ENCODE measurements around the gene TPH2. TPM values are rescaled to one million over a fixed set of nuclear protein-coding genes. Genes with fewer than 3 reads are reported as not detected.

TPH2 gene
- total RNA-seq: not detected in 2 replicates

DNA sequence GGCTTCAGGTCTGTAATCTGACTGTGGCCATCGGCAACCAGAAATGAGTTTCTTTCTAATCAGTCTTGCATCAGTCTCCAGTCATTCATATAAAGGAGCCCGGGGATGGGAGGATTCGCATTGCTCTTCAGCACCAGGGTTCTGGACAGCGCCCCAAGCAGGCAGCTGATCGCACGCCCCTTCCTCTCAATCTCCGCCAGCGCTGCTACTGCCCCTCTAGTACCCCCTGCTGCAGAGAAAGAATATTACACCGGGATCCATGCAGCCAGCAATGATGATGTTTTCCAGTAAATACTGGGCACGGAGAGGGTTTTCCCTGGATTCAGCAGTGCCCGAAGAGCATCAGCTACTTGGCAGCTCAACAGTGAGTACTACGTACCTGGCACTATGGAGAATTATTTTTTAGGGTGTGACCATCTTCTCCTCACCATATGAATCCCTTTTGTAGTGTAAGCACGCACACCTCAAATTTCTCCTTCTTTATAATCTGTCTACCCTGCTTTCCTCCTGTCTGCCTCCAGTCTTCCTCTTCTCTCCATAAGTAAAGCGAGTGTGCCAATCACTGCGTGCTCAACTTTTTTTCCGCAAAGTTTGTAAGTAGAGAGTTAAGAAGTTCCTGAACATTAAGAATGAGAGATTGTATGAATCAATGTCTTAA lies at the start of gene TPH2:
Gene TPH2, plus strand, starts transcription at position 118 of the 658 bp plus-strand sequence. Its CDS starts 142 bp downstream, at position 260.
- Mint-ChIP-seq H3K36me3 (ENCODE audit: low read depth) (no peaks in the 10 kb centered on the region), H3K4me1 (ENCODE audit: low read depth) (peaks cover 6% of the 10 kb centered on the region), H3K27me3 (ENCODE audit: low read depth) (peaks cover 32% of the 10 kb centered on the region), H3K4me3 (ENCODE audit: low read depth) (no peak within 1 kb of the TSS), H3K27ac (no peak within 1 kb of the TSS), H3K9me3 (peaks cover 19% of the 10 kb centered on the region)
- intact Hi-C loops (cut with micrococcal nuclease): loop anchor here (5.0 kb wide), 2 partner anchors 58 to 97 kb away; no protein-coding TSS in a partner anchor
- peak; percentile 49 for DNase-seq (ENCODE audit: low spot score)

DNA sequence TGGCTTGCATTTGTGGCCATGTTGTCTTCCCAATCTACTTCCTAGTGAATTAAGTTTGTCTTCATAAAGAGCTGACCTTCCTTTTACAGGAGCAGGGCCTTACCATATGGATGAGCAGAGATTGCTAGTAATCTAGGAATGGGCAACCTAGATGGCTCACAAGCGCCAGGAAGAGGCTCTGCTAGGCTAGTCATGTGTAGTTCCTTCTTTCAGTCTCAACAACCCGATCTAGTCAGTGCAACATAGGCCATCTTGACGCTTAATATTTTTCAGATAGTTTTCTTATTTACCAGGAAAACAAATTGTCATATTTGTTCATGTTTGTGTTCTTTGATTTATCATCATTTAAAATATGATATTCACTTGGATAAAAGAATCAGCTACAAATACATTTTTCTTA lies 48.2 kb upstream of the TPH2 start:
- Mint-ChIP-seq H3K27me3 (ENCODE audit: low read depth) (no peaks in the 10 kb centered on the region), H3K9me3 (no peaks in the 10 kb centered on the region), H3K27ac (no peak overlapping the region), H3K4me1 (ENCODE audit: low read depth) (peaks cover 2% of the 10 kb centered on the region), H3K36me3 (ENCODE audit: low read depth) (peaks cover 36% of the 10 kb centered on the region), H3K4me3 (ENCODE audit: low read depth) (no peak overlapping the region)
- intact Hi-C loops (cut with micrococcal nuclease): no loop called here
- no peak for DNase-seq (ENCODE audit: low spot score)

DNA sequence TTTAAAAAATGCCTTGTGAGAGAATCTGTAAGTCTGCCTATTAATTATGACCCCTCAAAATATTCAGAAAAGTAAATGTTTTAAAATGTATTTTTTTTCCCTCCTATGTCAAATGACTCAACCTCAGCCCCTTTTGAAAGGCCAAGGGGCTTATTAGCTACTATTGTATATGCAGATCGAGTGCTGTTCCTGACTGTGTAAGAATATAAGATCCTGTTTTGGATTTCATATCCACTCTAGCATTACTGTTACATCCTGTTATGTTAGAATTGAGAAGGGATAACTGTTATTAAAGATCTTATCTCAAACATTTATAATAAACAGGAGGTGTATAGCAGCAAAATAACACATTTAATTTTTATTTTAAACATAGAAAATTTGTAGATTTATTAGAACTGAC lies 46.6 kb upstream of the TPH2 start:
- H3K4me1 Mint-ChIP-seq (ENCODE audit: low read depth): peaks cover 2% of the 10 kb centered on the region
- H3K36me3 Mint-ChIP-seq (ENCODE audit: low read depth): peaks cover 37% of the 10 kb centered on the region
- H3K27ac Mint-ChIP-seq: no peak overlapping the region
- no peak for DNase-seq (ENCODE audit: low spot score)
- H3K27me3 Mint-ChIP-seq (ENCODE audit: low read depth): no peaks in the 10 kb centered on the region
- H3K4me3 Mint-ChIP-seq (ENCODE audit: low read depth): no peak overlapping the region
- no peaks in the 10 kb centered on the region for H3K9me3 Mint-ChIP-seq
- intact Hi-C loops (cut with micrococcal nuclease): no loop called here

DNA sequence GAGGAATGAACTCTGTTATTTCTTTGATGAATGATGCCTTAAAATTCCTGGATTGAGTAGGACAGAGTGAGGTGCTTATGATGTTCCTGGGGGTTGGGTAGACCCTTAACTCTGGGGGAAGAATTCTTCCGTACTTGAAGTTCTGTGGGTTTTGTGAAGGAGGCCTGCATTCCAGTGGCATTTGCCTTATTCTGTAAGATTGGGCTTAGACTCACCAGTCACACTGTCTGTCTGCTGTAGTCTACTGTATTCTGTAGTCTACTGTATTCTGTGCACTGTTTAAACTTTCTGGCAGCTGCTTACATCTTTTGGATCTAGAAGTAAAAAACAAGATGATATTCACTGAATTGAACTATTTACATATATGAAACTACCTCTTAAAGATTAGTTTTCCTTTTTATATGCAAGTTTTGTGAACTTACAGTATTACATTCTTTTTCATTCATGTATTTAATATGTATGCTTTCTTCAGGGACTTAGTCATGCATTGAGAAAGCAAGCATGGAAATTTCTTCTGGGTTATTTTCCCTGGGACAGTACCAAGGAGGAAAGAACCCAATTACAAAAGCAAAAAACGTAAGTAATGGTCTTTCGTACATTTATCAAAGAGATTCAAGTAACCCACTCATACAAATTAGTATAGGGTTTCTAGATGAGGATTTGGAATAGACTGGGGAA lies 42.3 kb upstream of the TPH2 start:
- DNase-seq (ENCODE audit: low spot score): no peak
- intact Hi-C loops (cut with micrococcal nuclease): no loop called here
- H3K36me3 Mint-ChIP-seq (ENCODE audit: low read depth): peaks cover 34% of the 10 kb centered on the region
- no peaks in the 10 kb centered on the region for H3K4me1 Mint-ChIP-seq (ENCODE audit: low read depth)
- H3K4me3 Mint-ChIP-seq (ENCODE audit: low read depth): no peak overlapping the region
- H3K27me3 Mint-ChIP-seq (ENCODE audit: low read depth): no peaks in the 10 kb centered on the region
- no peak overlapping the region for H3K27ac Mint-ChIP-seq
- no peaks in the 10 kb centered on the region for H3K9me3 Mint-ChIP-seq

DNA sequence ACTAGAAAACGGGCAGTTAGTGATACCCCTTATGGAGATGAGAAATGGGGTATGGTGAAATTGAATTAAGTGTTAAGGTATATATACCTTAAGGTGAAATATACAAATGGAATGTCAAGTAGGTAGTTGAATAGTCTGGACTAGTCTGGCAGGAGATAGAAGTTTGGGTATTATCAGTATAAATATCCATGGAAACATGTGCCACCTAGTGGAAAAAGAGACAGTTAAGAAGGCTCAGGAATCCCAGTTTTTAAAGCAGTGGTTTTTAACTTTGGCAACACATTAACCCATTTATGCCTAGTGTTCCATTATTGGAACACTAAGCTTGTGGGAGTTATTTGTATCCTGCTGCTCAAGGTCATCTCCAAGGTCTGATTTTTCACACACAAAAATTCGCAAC lies 38.6 kb upstream of the TPH2 start:
- Mint-ChIP-seq H3K36me3 (ENCODE audit: low read depth) (peaks cover 63% of the 10 kb centered on the region), H3K4me3 (ENCODE audit: low read depth) (no peak overlapping the region), H3K27me3 (ENCODE audit: low read depth) (no peaks in the 10 kb centered on the region), H3K9me3 (no peaks in the 10 kb centered on the region), H3K4me1 (ENCODE audit: low read depth) (peaks cover 8% of the 10 kb centered on the region), H3K27ac (no peak overlapping the region)
- intact Hi-C loops (cut with micrococcal nuclease): no loop called here
- DNase-seq (ENCODE audit: low spot score): no peak

DNA sequence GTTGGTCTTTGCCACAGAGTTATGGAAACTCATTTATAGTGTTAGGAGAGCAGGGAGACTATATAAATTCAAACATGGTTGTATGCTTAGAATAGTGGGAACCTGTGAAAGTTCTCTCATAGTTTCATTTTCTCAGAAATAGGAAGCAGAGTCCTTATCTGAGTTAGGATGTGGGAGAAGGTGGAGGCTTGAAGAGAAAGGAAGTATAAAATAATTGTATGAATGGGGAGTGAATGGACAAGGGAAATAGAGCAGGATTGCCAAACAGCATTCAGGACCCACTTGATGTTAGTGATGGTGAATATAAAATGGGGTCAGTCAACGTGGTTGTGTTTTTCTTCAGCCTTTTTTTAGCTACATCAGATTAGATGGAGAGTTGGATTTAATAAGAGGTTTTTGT lies 34.0 kb upstream of the TPH2 start:
- H3K4me1 Mint-ChIP-seq (ENCODE audit: low read depth): peaks cover 8% of the 10 kb centered on the region
- no peaks in the 10 kb centered on the region for H3K27me3 Mint-ChIP-seq (ENCODE audit: low read depth)
- no peak for DNase-seq (ENCODE audit: low spot score)
- H3K36me3 Mint-ChIP-seq (ENCODE audit: low read depth): peaks cover 74% of the 10 kb centered on the region
- intact Hi-C loops (cut with micrococcal nuclease): no loop called here
- no peak overlapping the region for H3K4me3 Mint-ChIP-seq (ENCODE audit: low read depth)
- peaks cover 6% of the 10 kb centered on the region for H3K9me3 Mint-ChIP-seq
- no peak overlapping the region for H3K27ac Mint-ChIP-seq

DNA sequence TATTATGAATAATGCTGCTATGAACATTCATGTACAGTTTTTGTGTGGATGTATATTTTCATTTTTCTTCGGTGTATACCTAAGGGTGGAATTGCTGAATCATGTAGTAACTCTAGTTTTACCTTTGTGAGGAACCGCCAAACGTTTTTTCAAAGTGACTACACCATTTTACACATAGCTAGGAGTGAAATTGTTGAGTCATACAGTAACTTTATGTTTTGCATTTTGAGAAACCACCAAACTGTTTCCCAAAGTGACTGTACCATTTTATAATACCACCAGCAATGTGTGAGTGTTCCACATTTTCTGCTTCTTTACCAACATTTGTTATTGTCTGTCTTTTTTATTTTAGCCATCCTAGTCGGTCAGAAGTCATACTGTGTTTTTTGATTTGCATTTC lies 3.1 kb upstream of the TPH2 start:
- Mint-ChIP-seq H3K4me3 (ENCODE audit: low read depth) (no peak overlapping the region), H3K27me3 (ENCODE audit: low read depth) (peaks cover 19% of the 10 kb centered on the region), H3K4me1 (ENCODE audit: low read depth) (peaks cover 6% of the 10 kb centered on the region), H3K27ac (no peak overlapping the region), H3K9me3 (peaks cover 19% of the 10 kb centered on the region), H3K36me3 (ENCODE audit: low read depth) (no peaks in the 10 kb centered on the region)
- no peak for DNase-seq (ENCODE audit: low spot score)
- intact Hi-C loops (cut with micrococcal nuclease): loop anchor here (5.0 kb wide), 2 partner anchors 62 to 93 kb away; no protein-coding TSS in a partner anchor

DNA sequence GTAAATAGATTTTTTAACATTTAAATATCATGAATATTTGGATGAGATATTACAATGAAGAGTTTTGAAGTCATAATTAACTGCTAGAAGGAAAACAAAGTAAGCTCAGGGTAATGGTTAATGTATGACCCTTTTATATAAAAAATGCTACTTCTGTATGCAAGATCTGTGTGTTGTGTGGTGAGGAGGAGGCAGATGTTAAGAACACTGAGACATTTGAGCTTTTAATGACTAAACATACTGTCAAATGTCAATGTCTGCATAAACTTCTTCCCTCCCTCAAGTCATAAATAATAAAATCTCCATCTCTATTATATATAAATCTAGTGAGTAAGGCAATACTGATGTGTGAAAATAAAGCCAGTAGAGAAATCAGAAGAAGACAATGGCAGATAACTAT lies 1.4 kb downstream of the TPH2 start:
- no peak for DNase-seq (ENCODE audit: low spot score)
- Mint-ChIP-seq H3K36me3 (ENCODE audit: low read depth) (no peaks in the 10 kb centered on the region), H3K4me3 (ENCODE audit: low read depth) (no peak overlapping the region), H3K4me1 (ENCODE audit: low read depth) (peaks cover 6% of the 10 kb centered on the region), H3K27me3 (ENCODE audit: low read depth) (peaks cover 38% of the 10 kb centered on the region), H3K9me3 (peaks cover 19% of the 10 kb centered on the region), H3K27ac (no peak overlapping the region)
- intact Hi-C loops (cut with micrococcal nuclease): no loop called here

DNA sequence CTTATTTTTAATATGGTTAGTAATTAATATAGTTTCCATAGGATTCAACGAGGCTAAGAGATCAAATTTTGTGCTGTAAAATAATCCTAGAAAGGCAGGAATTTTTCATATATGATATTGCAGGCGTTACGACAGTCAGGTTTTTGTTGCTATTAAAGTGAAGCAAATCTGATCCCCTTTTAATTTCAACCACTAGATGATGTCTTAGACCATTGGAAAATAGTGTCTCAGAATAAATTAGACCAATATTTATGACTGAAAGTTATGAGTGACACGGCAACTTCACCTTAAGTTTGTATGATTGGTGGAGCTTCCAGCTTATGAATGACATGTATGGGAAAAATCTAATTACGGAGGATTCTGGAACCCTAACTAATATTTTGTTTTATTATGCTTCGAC lies 2.5 kb downstream of the TPH2 start:
- Mint-ChIP-seq H3K9me3 (peaks cover 11% of the 10 kb centered on the region), H3K4me1 (ENCODE audit: low read depth) (peaks cover 4% of the 10 kb centered on the region), H3K27me3 (ENCODE audit: low read depth) (peaks cover 43% of the 10 kb centered on the region), H3K36me3 (ENCODE audit: low read depth) (no peaks in the 10 kb centered on the region), H3K27ac (no peak overlapping the region), H3K4me3 (ENCODE audit: low read depth) (no peak overlapping the region)
- intact Hi-C loops (cut with micrococcal nuclease): no loop called here
- DNase-seq (ENCODE audit: low spot score): no peak

DNA sequence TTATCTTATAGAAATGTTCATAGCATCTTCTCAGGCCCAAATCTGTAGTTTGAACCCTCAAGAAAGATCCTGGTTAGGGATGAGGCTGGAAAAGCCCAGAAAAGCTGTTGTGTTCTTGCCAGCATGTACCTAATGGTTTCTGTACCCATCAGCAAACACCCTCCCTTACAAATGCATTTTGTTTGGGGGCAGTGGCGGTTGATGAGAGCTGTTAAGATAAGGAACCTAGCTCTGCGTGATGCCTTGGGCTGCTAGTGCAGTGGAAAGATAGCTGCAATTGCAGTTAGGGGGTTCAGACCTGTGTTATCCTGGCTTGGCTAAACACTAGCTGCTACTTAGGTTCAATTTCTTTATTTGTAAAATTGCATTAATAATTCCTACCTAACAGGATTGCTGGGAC lies 3.6 kb downstream of the TPH2 start:
- intact Hi-C loops (cut with micrococcal nuclease): no loop called here
- Mint-ChIP-seq H3K36me3 (ENCODE audit: low read depth) (no peaks in the 10 kb centered on the region), H3K27ac (no peak overlapping the region), H3K9me3 (peaks cover under 1% of the 10 kb centered on the region), H3K4me3 (ENCODE audit: low read depth) (no peak overlapping the region), H3K4me1 (ENCODE audit: low read depth) (peaks cover 4% of the 10 kb centered on the region), H3K27me3 (ENCODE audit: low read depth) (peaks cover 49% of the 10 kb centered on the region)
- no peak for DNase-seq (ENCODE audit: low spot score)

DNA sequence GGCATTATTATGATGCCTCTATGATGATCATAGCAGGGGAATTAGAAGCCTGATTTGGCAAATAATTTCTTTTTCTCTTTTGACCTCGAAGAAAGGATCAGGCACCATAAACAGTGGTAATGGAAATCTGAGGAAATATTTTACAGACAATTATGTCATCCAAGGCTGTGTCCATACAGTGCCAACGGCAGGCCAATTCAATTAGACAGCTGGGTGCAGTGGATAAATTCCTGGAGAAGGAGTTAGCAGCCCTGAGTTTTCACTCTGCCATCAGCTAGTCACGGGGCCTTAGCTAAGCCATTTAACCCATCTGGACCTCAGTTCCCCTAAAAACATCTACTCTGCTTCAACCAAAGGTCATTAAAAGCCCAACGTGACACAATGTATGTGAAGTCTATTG lies 4.1 kb downstream of the TPH2 start:
- Mint-ChIP-seq H3K36me3 (ENCODE audit: low read depth) (no peaks in the 10 kb centered on the region), H3K4me1 (ENCODE audit: low read depth) (peaks cover 4% of the 10 kb centered on the region), H3K27ac (no peak overlapping the region), H3K9me3 (no peaks in the 10 kb centered on the region), H3K27me3 (ENCODE audit: low read depth) (peaks cover 46% of the 10 kb centered on the region), H3K4me3 (ENCODE audit: low read depth) (no peak overlapping the region)
- intact Hi-C loops (cut with micrococcal nuclease): no loop called here
- DNase-seq (ENCODE audit: low spot score): no peak

DNA sequence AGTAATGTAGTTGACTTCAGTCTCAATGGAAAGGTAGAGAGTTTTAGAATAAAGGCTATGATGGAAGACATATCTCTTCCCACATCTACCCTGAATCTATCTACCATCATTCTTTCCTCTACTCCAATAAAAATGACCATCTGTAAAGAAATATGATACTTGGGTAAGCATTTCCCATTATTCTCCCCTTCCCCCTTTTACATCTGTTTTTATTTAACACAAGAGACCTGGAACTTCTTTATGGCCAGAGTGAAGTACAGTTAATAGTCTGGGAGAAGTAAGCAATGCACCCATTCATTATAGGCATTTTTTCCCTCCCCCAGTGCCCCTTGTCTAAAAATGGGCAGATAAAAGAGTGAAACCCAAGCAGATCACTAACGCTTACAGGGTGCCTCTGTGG lies 6.5 kb downstream of the TPH2 start:
- DNase-seq (ENCODE audit: low spot score): no peak
- intact Hi-C loops (cut with micrococcal nuclease): no loop called here
- H3K9me3 Mint-ChIP-seq: no peaks in the 10 kb centered on the region
- H3K36me3 Mint-ChIP-seq (ENCODE audit: low read depth): no peaks in the 10 kb centered on the region
- H3K27me3 Mint-ChIP-seq (ENCODE audit: low read depth): peaks cover 33% of the 10 kb centered on the region
- H3K27ac Mint-ChIP-seq: no peak overlapping the region
- H3K4me3 Mint-ChIP-seq (ENCODE audit: low read depth): no peak overlapping the region
- no peaks in the 10 kb centered on the region for H3K4me1 Mint-ChIP-seq (ENCODE audit: low read depth)

DNA sequence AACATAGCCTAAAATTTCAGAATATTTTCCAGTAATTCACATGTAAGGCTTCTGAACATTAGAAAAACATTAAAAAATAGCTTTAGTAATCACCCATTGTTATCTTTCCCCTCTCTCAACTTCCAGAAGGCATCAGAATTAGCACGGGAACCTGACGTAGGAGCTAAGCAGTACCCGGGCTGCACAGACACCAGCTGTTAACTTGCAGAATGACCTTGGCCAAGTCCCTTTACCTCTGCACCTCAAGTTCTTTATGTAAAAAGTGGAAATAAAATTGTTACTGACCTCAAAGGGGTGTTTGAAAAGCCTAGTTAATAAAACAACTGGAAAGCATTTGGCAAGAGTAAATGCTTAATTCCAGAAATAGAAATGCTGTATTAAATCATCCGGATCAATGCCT lies 7.2 kb downstream of the TPH2 start:
- Mint-ChIP-seq H3K4me1 (ENCODE audit: low read depth) (no peaks in the 10 kb centered on the region), H3K4me3 (ENCODE audit: low read depth) (no peak overlapping the region), H3K9me3 (no peaks in the 10 kb centered on the region), H3K36me3 (ENCODE audit: low read depth) (no peaks in the 10 kb centered on the region), H3K27ac (no peak overlapping the region), H3K27me3 (ENCODE audit: low read depth) (peaks cover 29% of the 10 kb centered on the region)
- intact Hi-C loops (cut with micrococcal nuclease): no loop called here
- DNase-seq (ENCODE audit: low spot score): no peak
